PC-9 (cell line): ENCODE data around the gene LBH. TPM values are rescaled to one million over a fixed set of nuclear protein-coding genes. Genes with fewer than 3 reads are reported as not detected.

Experiments
- BruUV-seq: library from RNA; stranded (reverse); fragments of 400-500 nt; replicated peaks from 2 replicates; lab custom pipeline; 2021; lab: Mats Ljungman, UMichigan
- CTCF ChIA-PET: fragments of 300-600 bp; sonication (Branson Sonifier 250); formaldehyde crosslinking; loops from one replicate; lab custom pipeline; 2022; ENCODE audit warnings: antibody characterized with exemption; lab: Charles Lee
- POLR2A ChIA-PET: fragments of 300-600 bp; sonication (Branson Sonifier 250); formaldehyde crosslinking; loops from one replicate; lab custom pipeline; 2022; ENCODE audit warnings: antibody characterized with exemption; ENCODE audit not compliant: unreplicated experiment; lab: Charles Lee
- DNase-seq, 2 experiments: peaks; one replicate each; pipeline versions ENCODE4 v3.0.0 to v3.0.0-alpha.2; 2015 to 2022; ENCODE audit warnings: mixed read lengths in 1 of 2
- H2AFZ ChIP-seq: fragments of 200-600 bp; sonication (generic); 2 replicates; pipeline ENCODE4 v1.8.1; 2017; ENCODE audit warnings: antibody characterized with exemption
- H3F3A ChIP-seq: fragments of 200-600 bp; sonication (generic); 2 replicates; pipeline ENCODE4 v1.8.1; 2017; ENCODE audit warnings: antibody characterized with exemption, mild to moderate bottlenecking, low read depth; ENCODE audit not compliant: insufficient read depth
- H3K27ac ChIP-seq: fragments of 200-600 bp; sonication (generic); 2 replicates; pipeline ENCODE4 v1.6.1; 2016; ENCODE audit warnings: mixed run types
- H3K27me3 ChIP-seq: fragments of 200-600 bp; sonication (generic); 2 replicates; pipeline ENCODE4 v1.6.1; 2016; ENCODE audit warnings: low read depth, mixed run types; ENCODE audit not compliant: insufficient read depth
- H3K36me3 ChIP-seq: fragments of 200-600 bp; sonication (generic); 2 replicates; pipeline ENCODE4 v1.6.1; 2016; ENCODE audit warnings: low read depth, mixed run types
- H3K4me1 ChIP-seq: fragments of 200-600 bp; sonication (generic); replicated peaks from 2 replicates; pipeline ENCODE4 v1.6.1; 2016; ENCODE audit warnings: mixed run types; ENCODE audit not compliant: insufficient read depth
- H3K4me2 ChIP-seq: fragments of 200-600 bp; sonication (generic); 2 replicates; pipeline ENCODE4 v1.6.1; 2017; ENCODE audit warnings: mixed run types
- H3K4me3 ChIP-seq: fragments of 200-600 bp; sonication (generic); 2 replicates; pipeline ENCODE4 v1.6.1; 2016; ENCODE audit warnings: mixed run types
- H3K79me2 ChIP-seq: fragments of 200-600 bp; sonication (generic); 2 replicates; pipeline ENCODE4 v1.6.1; 2017; ENCODE audit warnings: low read depth, mixed run types
- H3K9me2 ChIP-seq: fragments of 200-600 bp; sonication (generic); 2 replicates; pipeline ENCODE4 v1.8.1; 2017; ENCODE audit warnings: mild to moderate bottlenecking; ENCODE audit not compliant: insufficient read depth
- H3K9me3 ChIP-seq: fragments of 200-600 bp; sonication (generic); 2 replicates; pipeline ENCODE4 v1.8.1; 2016; ENCODE audit warnings: low read depth; ENCODE audit not compliant: insufficient read depth
- H4K20me1 ChIP-seq: fragments of 200-600 bp; sonication (generic); 2 replicates; pipeline ENCODE4 v1.8.1; 2017; ENCODE audit not compliant: insufficient read depth
- CTCF ChIP-seq: fragments of 200-600 bp; sonication (generic); conservative IDR thresholded peaks from 2 replicates; pipeline ENCODE4 v1.6.1; 2017; ENCODE audit warnings: mixed run types, antibody characterized with exemption, mild to moderate bottlenecking, moderate library complexity
- EZH2 ChIP-seq: fragments of 200-600 bp; sonication (generic); IDR thresholded peaks from 2 replicates; pipeline ENCODE4 v1.8.0; 2017; ENCODE audit warnings: antibody characterized with exemption, low read depth
- intact Hi-C: fragments of 100-400 bp; cut with micrococcal nuclease; formaldehyde crosslinking; loops from one replicate; pipeline ENCODE4 v1.10.0; 2022; ENCODE audit not compliant: unreplicated experiment
- total RNA-seq: library from RNA; stranded (reverse); gene quantifications from 2 replicates; pipeline ENCODE4 v1.2.3, GENCODE V29; 2021

Gene LBH
- total RNA-seq, 1 experiment from 2014 or later: 30.6 TPM

GRCh38 chr2:30280596-30281434 is 49.5 kb downstream of the LBH start:
- intact Hi-C loops: no loop called here
- Histone ChIP-seq H3K27me3 (no peaks in the 10 kb centered on the region), H3K9me3 (no peaks in the 10 kb centered on the region), H3K36me3 (no peaks in the 10 kb centered on the region), H3K4me3 (no peak overlapping the region), H3K4me2 (no peak overlapping the region), H3K79me2 (no peaks in the 10 kb centered on the region), H2AFZ (no peak overlapping the region), H3K4me1 (peaks cover 9% of the 10 kb centered on the region; the same call in 1 of the 2 replicates), H3F3A (no peaks in the 10 kb centered on the region), H3K27ac (no peak overlapping the region), H3K9me2 (no peaks in the 10 kb centered on the region), H4K20me1 (no peaks in the 10 kb centered on the region)
- POLR2A ChIA-PET: interaction anchor here (0.6 kb wide), 2 partner anchors 19 to 139 kb away, joined by 3 read pairs; no protein-coding TSS in a partner anchor
- no TSS peak for BruUV-seq
- CTCF ChIA-PET: no interaction called here
- no peak for DNase-seq
- no peak for TF ChIP-seq CTCF
- no peak for TF ChIP-seq EZH2

GRCh38 chr2:30282081-30282480 is 50.7 kb downstream of the LBH start:
- intact Hi-C loops: no loop called here
- no peaks in the 10 kb centered on the region for H3K79me2 ChIP-seq
- TF ChIP-seq EZH2 (no peak), CTCF (no peak)
- H3K27ac ChIP-seq: no peak overlapping the region
- ChIA-PET CTCF (no interaction called here), POLR2A (no interaction called here)
- no peak for DNase-seq
- H3K27me3 ChIP-seq: no peaks in the 10 kb centered on the region
- no peaks in the 10 kb centered on the region for H3K9me3 ChIP-seq
- no peaks in the 10 kb centered on the region for H4K20me1 ChIP-seq
- no peak overlapping the region for H3K4me3 ChIP-seq
- H3K4me1 ChIP-seq: no peaks in the 10 kb centered on the region
- H3K36me3 ChIP-seq: no peaks in the 10 kb centered on the region
- H3K9me2 ChIP-seq: no peaks in the 10 kb centered on the region
- no peaks in the 10 kb centered on the region for H3F3A ChIP-seq
- H3K4me2 ChIP-seq: no peak overlapping the region
- no peak overlapping the region for H2AFZ ChIP-seq
- BruUV-seq: no TSS peak

GRCh38 chr2:30282721-30283120 is 51.4 kb downstream of the LBH start:
- H3K36me3 ChIP-seq: no peaks in the 10 kb centered on the region
- H3K4me3 ChIP-seq: no peak overlapping the region
- no TSS peak for BruUV-seq
- no peak overlapping the region for H3K4me2 ChIP-seq
- no peak for DNase-seq
- no peaks in the 10 kb centered on the region for H3K79me2 ChIP-seq
- H3K27ac ChIP-seq: no peak overlapping the region
- no peaks in the 10 kb centered on the region for H3K27me3 ChIP-seq
- ChIA-PET CTCF (no interaction called here), POLR2A (no interaction called here)
- no peaks in the 10 kb centered on the region for H3F3A ChIP-seq
- H3K4me1 ChIP-seq: no peaks in the 10 kb centered on the region
- TF ChIP-seq CTCF (no peak), EZH2 (no peak)
- H4K20me1 ChIP-seq: no peaks in the 10 kb centered on the region
- no peaks in the 10 kb centered on the region for H3K9me3 ChIP-seq
- no peaks in the 10 kb centered on the region for H3K9me2 ChIP-seq
- H2AFZ ChIP-seq: no peak overlapping the region
- intact Hi-C loops: no loop called here
